GM12878 (cell line): Measurements from ENCODE around the gene POFUT2. TPM values are rescaled to one million over a fixed set of nuclear protein-coding genes. Genes with fewer than 3 reads are reported as not detected.

ENCODE experiments used
- CBFB ChIP-seq: IDR thresholded peaks from 2 replicates; pipeline ENCODE4 v1.6.1; 2016; ENCODE audit warnings: antibody characterized with exemption, low read depth
- CTCF ChIP-seq, 3 experiments: IDR thresholded peaks in 2 of 3; conservative IDR thresholded peaks in 1 of 3; 2 replicates each; pipeline ENCODE4 v1.5.1; 2011; ENCODE audit warnings: low read depth in 3 of 3, low read length in 3 of 3, mild to moderate bottlenecking in 3 of 3, control low read depth in 2 of 3, moderate library complexity in 2 of 3, inconsistent platforms in 1 of 3, mixed read lengths in 1 of 3; ENCODE audit not compliant: control insufficient read depth in 2 of 3, insufficient read depth in 1 of 3; ENCODE audit errors: extremely low read depth in 1 of 3
- CUX1 ChIP-seq: IDR thresholded peaks from 2 replicates; pipeline ENCODE4 v1.6.1; 2012; ENCODE audit warnings: improper control_type of control experiment, low read depth, low read length; ENCODE audit not compliant: insufficient replicate concordance
- HDGF ChIP-seq: fragments of 450-650 bp; IDR thresholded peaks from 2 replicates; pipeline ENCODE4 v1.6.1; 2016; ENCODE audit warnings: antibody characterized with exemption
- JUNB ChIP-seq: IDR thresholded peaks from 2 replicates; pipeline ENCODE4 v1.6.1; 2016; ENCODE audit warnings: antibody characterized with exemption, mild to moderate bottlenecking
- SMC3 ChIP-seq: IDR thresholded peaks from 2 replicates; pipeline ENCODE4 v1.6.1; 2011; ENCODE audit warnings: low read length, improper control_type of control experiment, borderline replicate concordance
- ZBTB4 ChIP-seq: fragments of 450-650 bp; formaldehyde crosslinking; IDR thresholded peaks from 2 replicates; pipeline ENCODE4 v1.4.0; 2022; ENCODE audit warnings: mild to moderate bottlenecking, moderate library complexity
- ZNF622 ChIP-seq: fragments of 450-650 bp; IDR thresholded peaks from 2 replicates; pipeline ENCODE4 v1.6.1; 2017; ENCODE audit warnings: mild to moderate bottlenecking, inconsistent platforms
- polyA plus RNA-seq, 11 experiments: library from polyadenylated mRNA; depleted of rRNA in 4 of 11; unstranded in 6 of 11; stranded (reverse) in 5 of 11; fragments of >200 nt; fragmentation: Nextera tagmentation in 4 of 11; fragmentation: Illumina TruSeq in 1 of 11; extraction: Ambion mirVana in 4 of 11; extraction: Trizol in 1 of 11; gene quantifications; 1 replicate in 1 of 11; 2 replicates in 10 of 11; pipeline versions ENCODE4 v1.2.1 to v1.2.3, GENCODE V29; 2011 to 2016; ENCODE audit warnings: inconsistent platforms in 2 of 11, missing spikeins in 2 of 11, low read depth in 1 of 11
- total RNA-seq, 4 experiments: library from RNA; depleted of rRNA in 3 of 4; stranded (reverse); fragments of >200 nt in 3 of 4; fragmentation: Illumina TruSeq in 1 of 4; extraction: Trizol in 1 of 4; gene quantifications; 2 replicates each; pipeline versions ENCODE4 v1.2.1 to v1.2.3, GENCODE V29; 2013 to 2021
- TF ChIP-seq, protein P1 (sequence below): fragments of 450-650 bp; IDR thresholded peaks from 2 replicates; pipeline ENCODE4 v1.6.1; 2016; ENCODE audit warnings: mild to moderate bottlenecking, moderate library complexity, borderline replicate concordance
- TF ChIP-seq, protein P2 (sequence below): fragments of 450-650 bp; IDR thresholded peaks from 2 replicates; pipeline ENCODE4 v1.6.1; 2018; ENCODE audit warnings: mild to moderate bottlenecking, low read depth, moderate library complexity; ENCODE audit not compliant: partially characterized antibody

POFUT2 gene
- total and polyA plus RNA-seq, 10 of the 15 experiments (the other 5 are each of a cell fraction or from before 2014, with no cell fraction given), result 1.2 to 15.1 (median 6.8) TPM

DNA sequence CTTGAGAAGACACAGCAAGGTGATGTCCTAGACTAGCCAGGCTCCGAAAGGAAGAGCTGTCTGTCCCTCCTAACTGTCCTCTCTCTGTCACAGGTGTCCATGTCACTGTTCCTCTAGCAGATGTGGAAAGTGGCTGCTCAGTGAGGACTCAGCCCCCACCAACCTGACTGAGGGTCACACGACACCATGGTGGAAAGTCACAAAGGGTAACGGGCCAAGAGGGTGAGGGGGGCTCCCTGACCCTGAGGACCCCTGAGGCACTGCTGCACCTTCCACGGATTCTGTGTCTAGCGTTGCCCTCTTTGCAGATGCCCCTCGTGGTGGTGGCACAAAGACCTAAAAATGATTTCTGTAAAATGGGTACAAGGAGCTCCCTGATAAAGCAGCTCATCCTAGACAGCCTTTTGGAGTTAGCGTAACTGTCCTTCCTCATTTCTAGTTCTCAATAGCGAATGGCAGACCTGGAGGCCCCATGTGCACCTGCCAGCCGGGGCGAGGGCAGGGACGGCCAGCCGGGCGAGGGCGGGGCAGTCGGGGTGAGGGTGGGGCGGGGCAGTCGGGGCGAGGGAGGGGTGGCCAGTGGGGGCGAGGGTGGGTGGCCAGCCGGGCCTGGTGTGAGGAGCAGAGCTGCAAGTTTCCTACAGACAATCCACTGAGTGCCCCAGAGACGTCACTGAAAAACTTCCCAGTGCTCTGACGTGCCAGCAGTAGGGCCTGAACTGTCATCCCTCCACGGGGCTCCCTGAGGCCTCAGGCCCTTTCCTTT, 23.4 kb downstream of the POFUT2 start (continued):
- TF ChIP-seq ZBTB4 (no peak), JUNB (no peak), HDGF (no peak), CUX1 (no peak), ZNF622 (no peak), CBFB (no peak), SMC3 (no peak), CTCF (IDR thresholded peaks at IDR 0.05 in 2 of 3, conservative IDR thresholded peaks at IDR 0.05 in 1 of 3; ENCODE audit: control insufficient read depth in 2 of 3, extremely low read depth in 1 of 3, insufficient read depth in 1 of 3, low read depth in 3 of 3, low read length in 3 of 3) (no peak)
- TF ChIP-seq, protein P1, sequence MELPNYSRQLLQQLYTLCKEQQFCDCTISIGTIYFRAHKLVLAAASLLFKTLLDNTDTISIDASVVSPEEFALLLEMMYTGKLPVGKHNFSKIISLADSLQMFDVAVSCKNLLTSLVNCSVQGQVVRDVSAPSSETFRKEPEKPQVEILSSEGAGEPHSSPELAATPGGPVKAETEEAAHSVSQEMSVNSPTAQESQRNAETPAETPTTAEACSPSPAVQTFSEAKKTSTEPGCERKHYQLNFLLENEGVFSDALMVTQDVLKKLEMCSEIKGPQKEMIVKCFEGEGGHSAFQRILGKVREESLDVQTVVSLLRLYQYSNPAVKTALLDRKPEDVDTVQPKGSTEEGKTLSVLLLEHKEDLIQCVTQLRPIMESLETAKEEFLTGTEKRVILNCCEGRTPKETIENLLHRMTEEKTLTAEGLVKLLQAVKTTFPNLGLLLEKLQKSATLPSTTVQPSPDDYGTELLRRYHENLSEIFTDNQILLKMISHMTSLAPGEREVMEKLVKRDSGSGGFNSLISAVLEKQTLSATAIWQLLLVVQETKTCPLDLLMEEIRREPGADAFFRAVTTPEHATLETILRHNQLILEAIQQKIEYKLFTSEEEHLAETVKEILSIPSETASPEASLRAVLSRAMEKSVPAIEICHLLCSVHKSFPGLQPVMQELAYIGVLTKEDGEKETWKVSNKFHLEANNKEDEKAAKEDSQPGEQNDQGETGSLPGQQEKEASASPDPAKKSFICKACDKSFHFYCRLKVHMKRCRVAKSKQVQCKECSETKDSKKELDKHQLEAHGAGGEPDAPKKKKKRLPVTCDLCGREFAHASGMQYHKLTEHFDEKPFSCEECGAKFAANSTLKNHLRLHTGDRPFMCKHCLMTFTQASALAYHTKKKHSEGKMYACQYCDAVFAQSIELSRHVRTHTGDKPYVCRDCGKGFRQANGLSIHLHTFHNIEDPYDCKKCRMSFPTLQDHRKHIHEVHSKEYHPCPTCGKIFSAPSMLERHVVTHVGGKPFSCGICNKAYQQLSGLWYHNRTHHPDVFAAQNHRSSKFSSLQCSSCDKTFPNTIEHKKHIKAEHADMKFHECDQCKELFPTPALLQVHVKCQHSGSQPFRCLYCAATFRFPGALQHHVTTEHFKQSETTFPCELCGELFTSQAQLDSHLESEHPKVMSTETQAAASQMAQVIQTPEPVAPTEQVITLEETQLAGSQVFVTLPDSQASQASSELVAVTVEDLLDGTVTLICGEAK, result no peak
- TF ChIP-seq, protein P2, sequence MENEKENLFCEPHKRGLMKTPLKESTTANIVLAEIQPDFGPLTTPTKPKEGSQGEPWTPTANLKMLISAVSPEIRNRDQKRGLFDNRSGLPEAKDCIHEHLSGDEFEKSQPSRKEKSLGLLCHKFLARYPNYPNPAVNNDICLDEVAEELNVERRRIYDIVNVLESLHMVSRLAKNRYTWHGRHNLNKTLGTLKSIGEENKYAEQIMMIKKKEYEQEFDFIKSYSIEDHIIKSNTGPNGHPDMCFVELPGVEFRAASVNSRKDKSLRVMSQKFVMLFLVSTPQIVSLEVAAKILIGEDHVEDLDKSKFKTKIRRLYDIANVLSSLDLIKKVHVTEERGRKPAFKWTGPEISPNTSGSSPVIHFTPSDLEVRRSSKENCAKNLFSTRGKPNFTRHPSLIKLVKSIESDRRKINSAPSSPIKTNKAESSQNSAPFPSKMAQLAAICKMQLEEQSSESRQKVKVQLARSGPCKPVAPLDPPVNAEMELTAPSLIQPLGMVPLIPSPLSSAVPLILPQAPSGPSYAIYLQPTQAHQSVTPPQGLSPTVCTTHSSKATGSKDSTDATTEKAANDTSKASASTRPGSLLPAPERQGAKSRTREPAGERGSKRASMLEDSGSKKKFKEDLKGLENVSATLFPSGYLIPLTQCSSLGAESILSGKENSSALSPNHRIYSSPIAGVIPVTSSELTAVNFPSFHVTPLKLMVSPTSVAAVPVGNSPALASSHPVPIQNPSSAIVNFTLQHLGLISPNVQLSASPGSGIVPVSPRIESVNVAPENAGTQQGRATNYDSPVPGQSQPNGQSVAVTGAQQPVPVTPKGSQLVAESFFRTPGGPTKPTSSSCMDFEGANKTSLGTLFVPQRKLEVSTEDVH, result no peak
